ENCODE measurements around the gene P4HB. TPM values are rescaled to one million over a fixed set of nuclear protein-coding genes. Genes with fewer than 3 reads are reported as not detected.

Gene P4HB
- total RNA-seq, 1 experiment from 2014 or later: 175 TPM

- peak overlapping the region; percentile 53 for H3K27ac ChIP-seq (ENCODE audit: low read length)
- no peak overlapping the region for H2AFZ ChIP-seq (ENCODE audit: low read length)
- H3K9me2 ChIP-seq (replicated peaks; ENCODE audit: insufficient read depth, low read length): no peaks in the 10 kb centered on the region
- 0 out of 2 replicates have a peak overlapping the region, but pooled peaks have one; percentile 12 for H3K9ac ChIP-seq (ENCODE audit: low read length)
- peaks cover 55% of the 10 kb centered on the region for H3K4me1 ChIP-seq (ENCODE audit: low read length)
- no peak overlapping the region for H3K4me2 ChIP-seq (ENCODE audit: low read depth, low read length, poor library complexity, severe bottlenecking)
- DNase-seq: no peak
- H3K36me3 ChIP-seq (ENCODE audit: insufficient read depth, low read length): peaks cover 13% of the 10 kb centered on the region; the same call in 1 of the 2 replicates
- peaks cover 35% of the 10 kb centered on the region for H3K79me2 ChIP-seq (ENCODE audit: low read length)
- no peak overlapping the region for H3K4me3 ChIP-seq (ENCODE audit: low read length)
- no peaks in the 10 kb centered on the region for H3K9me3 ChIP-seq (ENCODE audit: low read length)
- H4K20me1 ChIP-seq (ENCODE audit: insufficient read depth, low read depth, low read length): peaks cover 17% of the 10 kb centered on the region; the same call in 1 of the 2 replicates
- H3K27me3 ChIP-seq (ENCODE audit: low read length): no peaks in the 10 kb centered on the region
Observed at GRCh38 chr17:81867991-81868673, 7.8 kb upstream of the P4HB start.

- H2AFZ ChIP-seq (ENCODE audit: low read length): no peak overlapping the region
- no peak overlapping the region for H3K4me2 ChIP-seq (ENCODE audit: low read depth, low read length, poor library complexity, severe bottlenecking)
- H4K20me1 ChIP-seq (ENCODE audit: insufficient read depth, low read depth, low read length): peaks cover 17% of the 10 kb centered on the region; the same call in 1 of the 2 replicates
- H3K9ac ChIP-seq (ENCODE audit: low read length): 0 out of 2 replicates have a peak overlapping the region, but pooled peaks have one; percentile 14
- H3K36me3 ChIP-seq (ENCODE audit: insufficient read depth, low read length): peaks cover 18% of the 10 kb centered on the region; the same call in 1 of the 2 replicates
- no peaks in the 10 kb centered on the region for H3K9me3 ChIP-seq (ENCODE audit: low read length)
- H3K9me2 ChIP-seq (replicated peaks; ENCODE audit: insufficient read depth, low read length): no peaks in the 10 kb centered on the region
- peaks cover 54% of the 10 kb centered on the region for H3K4me1 ChIP-seq (ENCODE audit: low read length)
- peak overlapping the region; percentile 53 for H3K27ac ChIP-seq (ENCODE audit: low read length)
- no peaks in the 10 kb centered on the region for H3K27me3 ChIP-seq (ENCODE audit: low read length)
- peak; percentile 81 for DNase-seq
- peaks cover 38% of the 10 kb centered on the region for H3K79me2 ChIP-seq (ENCODE audit: low read length)
- H3K4me3 ChIP-seq (ENCODE audit: low read length): no peak overlapping the region
Observed at GRCh38 chr17:81867170-81867990, 7.0 kb upstream of the P4HB start.

- Histone ChIP-seq H3K79me2 (ENCODE audit: low read length) (peaks cover 38% of the 10 kb centered on the region), H2AFZ (ENCODE audit: low read length) (no peak overlapping the region), H3K4me1 (ENCODE audit: low read length) (peaks cover 52% of the 10 kb centered on the region), H3K27me3 (ENCODE audit: low read length) (no peaks in the 10 kb centered on the region), H3K4me2 (ENCODE audit: low read depth, low read length, poor library complexity, severe bottlenecking) (no peak overlapping the region), H3K36me3 (ENCODE audit: insufficient read depth, low read length) (peaks cover 18% of the 10 kb centered on the region; the same call in 1 of the 2 replicates), H3K9me3 (ENCODE audit: low read length) (no peaks in the 10 kb centered on the region), H3K4me3 (ENCODE audit: low read length) (no peak overlapping the region), H4K20me1 (ENCODE audit: insufficient read depth, low read depth, low read length) (peaks cover 17% of the 10 kb centered on the region; the same call in 1 of the 2 replicates), H3K9ac (ENCODE audit: low read length) (0 out of 2 replicates have a peak overlapping the region, but pooled peaks have one; percentile 14), H3K27ac (ENCODE audit: low read length) (peak overlapping the region; percentile 53), H3K9me2 (replicated peaks; ENCODE audit: insufficient read depth, low read length) (no peaks in the 10 kb centered on the region)
- DNase-seq: no peak
Observed at GRCh38 chr17:81866440-81867169, 6.3 kb upstream of the P4HB start.

- Histone ChIP-seq H3K9ac (ENCODE audit: low read length) (no peak overlapping the region), H3K9me3 (ENCODE audit: low read length) (no peaks in the 10 kb centered on the region), H3K4me3 (ENCODE audit: low read length) (no peak overlapping the region), H3K27me3 (ENCODE audit: low read length) (no peaks in the 10 kb centered on the region), H3K79me2 (ENCODE audit: low read length) (peaks cover 41% of the 10 kb centered on the region), H3K4me2 (ENCODE audit: low read depth, low read length, poor library complexity, severe bottlenecking) (no peak overlapping the region), H3K4me1 (ENCODE audit: low read length) (peaks cover 49% of the 10 kb centered on the region), H3K27ac (ENCODE audit: low read length) (no peak overlapping the region), H3K9me2 (replicated peaks; ENCODE audit: insufficient read depth, low read length) (no peaks in the 10 kb centered on the region), H2AFZ (ENCODE audit: low read length) (no peak overlapping the region), H3K36me3 (ENCODE audit: insufficient read depth, low read length) (peaks cover 18% of the 10 kb centered on the region; the same call in 1 of the 2 replicates), H4K20me1 (ENCODE audit: insufficient read depth, low read depth, low read length) (peaks cover 17% of the 10 kb centered on the region; the same call in 1 of the 2 replicates)
- DNase-seq: peak; percentile 60
Observed at GRCh38 chr17:81865733-81866439, 5.6 kb upstream of the P4HB start.

- Histone ChIP-seq H3K4me1 (ENCODE audit: low read length) (peaks cover 49% of the 10 kb centered on the region), H2AFZ (ENCODE audit: low read length) (no peak overlapping the region), H3K4me3 (ENCODE audit: low read length) (no peak overlapping the region), H3K9ac (ENCODE audit: low read length) (no peak overlapping the region), H3K9me2 (replicated peaks; ENCODE audit: insufficient read depth, low read length) (no peaks in the 10 kb centered on the region), H3K9me3 (ENCODE audit: low read length) (no peaks in the 10 kb centered on the region), H4K20me1 (ENCODE audit: insufficient read depth, low read depth, low read length) (peaks cover 14% of the 10 kb centered on the region; the same call in 1 of the 2 replicates), H3K27ac (ENCODE audit: low read length) (no peak overlapping the region), H3K27me3 (ENCODE audit: low read length) (no peaks in the 10 kb centered on the region), H3K36me3 (ENCODE audit: insufficient read depth, low read length) (peaks cover 18% of the 10 kb centered on the region; the same call in 1 of the 2 replicates), H3K4me2 (ENCODE audit: low read depth, low read length, poor library complexity, severe bottlenecking) (no peak overlapping the region), H3K79me2 (ENCODE audit: low read length) (peaks cover 38% of the 10 kb centered on the region)
- DNase-seq: no peak
Observed at GRCh38 chr17:81865358-81865732, 5.0 kb upstream of the P4HB start.

GRCh38 chr17:81863833-81864768 is 3.8 kb upstream of the P4HB start:
- H3K4me1 ChIP-seq (ENCODE audit: low read length): peaks cover 44% of the 10 kb centered on the region
- no peaks in the 10 kb centered on the region for H3K9me3 ChIP-seq (ENCODE audit: low read length)
- no peaks in the 10 kb centered on the region for H3K9me2 ChIP-seq (replicated peaks; ENCODE audit: insufficient read depth, low read length)
- no peak overlapping the region for H2AFZ ChIP-seq (ENCODE audit: low read length)
- H3K36me3 ChIP-seq (ENCODE audit: insufficient read depth, low read length): peaks cover 17% of the 10 kb centered on the region; the same call in 1 of the 2 replicates
- H3K27me3 ChIP-seq (ENCODE audit: low read length): no peaks in the 10 kb centered on the region
- H3K27ac ChIP-seq (ENCODE audit: low read length): no peak overlapping the region
- H3K9ac ChIP-seq (ENCODE audit: low read length): no peak overlapping the region
- no peak for DNase-seq
- H3K79me2 ChIP-seq (ENCODE audit: low read length): peaks cover 42% of the 10 kb centered on the region
- no peak overlapping the region for H3K4me2 ChIP-seq (ENCODE audit: low read depth, low read length, poor library complexity, severe bottlenecking)
- H3K4me3 ChIP-seq (ENCODE audit: low read length): no peak overlapping the region
- H4K20me1 ChIP-seq (ENCODE audit: insufficient read depth, low read depth, low read length): peaks cover 13% of the 10 kb centered on the region
